Measurements from ENCODE around the gene COX8A. TPM values are rescaled to one million over a fixed set of nuclear protein-coding genes. Genes with fewer than 3 reads are reported as not detected.

The COX8A gene
- total and polyA plus RNA-seq, 2 of the 13 experiments (the other 11 are each of a cell fraction or from before 2014, with no cell fraction given), result 202 to 406 TPM

DNA sequence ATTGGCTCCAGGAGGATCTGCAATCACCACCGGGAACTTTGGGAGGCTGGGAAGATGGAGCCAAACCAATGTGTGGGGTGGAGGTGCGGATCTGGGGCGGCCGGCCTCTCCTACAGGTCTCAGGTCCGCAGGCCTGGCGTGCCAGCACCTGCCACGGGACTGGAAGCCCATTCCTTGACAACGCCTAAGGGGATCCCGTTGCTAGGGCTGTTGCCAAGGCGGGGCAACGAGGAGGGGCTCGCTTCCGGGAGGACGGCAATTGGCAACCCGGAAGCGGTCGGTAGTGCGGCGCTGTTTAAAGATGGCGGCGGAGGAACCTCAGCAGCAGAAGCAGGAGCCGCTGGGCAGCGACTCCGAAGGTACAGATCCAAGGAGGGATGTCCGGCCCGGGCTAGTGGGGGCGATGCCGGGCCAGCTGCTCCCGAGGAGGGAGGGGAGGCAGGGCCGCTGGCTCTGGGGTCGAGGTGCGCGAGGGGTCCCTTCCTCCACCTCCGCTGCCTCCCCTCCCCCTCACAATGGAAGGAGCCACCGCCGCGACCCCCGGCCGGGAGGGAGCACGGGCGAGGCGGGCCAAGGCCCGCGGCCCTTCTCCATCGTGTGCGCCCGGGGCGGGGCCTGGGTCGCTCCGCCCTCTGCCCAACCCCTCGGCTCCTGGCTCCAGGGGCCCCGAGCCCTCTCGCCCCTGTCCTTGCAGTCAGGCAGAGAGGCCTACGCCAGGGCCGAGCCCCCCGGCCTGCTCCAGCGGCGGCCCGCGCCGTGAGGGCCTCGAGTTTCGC is 11.9 kb downstream of the COX8A start, which contains the start of gene OTUB1 (continued):
- TF ChIP-seq, protein P1, sequence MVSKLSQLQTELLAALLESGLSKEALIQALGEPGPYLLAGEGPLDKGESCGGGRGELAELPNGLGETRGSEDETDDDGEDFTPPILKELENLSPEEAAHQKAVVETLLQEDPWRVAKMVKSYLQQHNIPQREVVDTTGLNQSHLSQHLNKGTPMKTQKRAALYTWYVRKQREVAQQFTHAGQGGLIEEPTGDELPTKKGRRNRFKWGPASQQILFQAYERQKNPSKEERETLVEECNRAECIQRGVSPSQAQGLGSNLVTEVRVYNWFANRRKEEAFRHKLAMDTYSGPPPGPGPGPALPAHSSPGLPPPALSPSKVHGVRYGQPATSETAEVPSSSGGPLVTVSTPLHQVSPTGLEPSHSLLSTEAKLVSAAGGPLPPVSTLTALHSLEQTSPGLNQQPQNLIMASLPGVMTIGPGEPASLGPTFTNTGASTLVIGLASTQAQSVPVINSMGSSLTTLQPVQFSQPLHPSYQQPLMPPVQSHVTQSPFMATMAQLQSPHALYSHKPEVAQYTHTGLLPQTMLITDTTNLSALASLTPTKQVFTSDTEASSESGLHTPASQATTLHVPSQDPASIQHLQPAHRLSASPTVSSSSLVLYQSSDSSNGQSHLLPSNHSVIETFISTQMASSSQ (IDR thresholded peaks at IDR 0.05; ENCODE audit: low read depth), result no peak
- TF ChIP-seq, protein P1 (CRISPR knock-in tag; IDR thresholded peaks at IDR 0.05; ENCODE audit: borderline replicate concordance), result peak; percentile 69; the same call in 1 of the 2 replicates
- TF ChIP-seq SNAI1 (CRISPR knock-in tag; IDR thresholded peaks at IDR 0.05; ENCODE audit: borderline replicate concordance) (peak; percentile 95), HMG20B (CRISPR knock-in tag; conservative IDR thresholded peaks at IDR 0.05) (no peak), NR3C1 (CRISPR knock-in tag; IDR thresholded peaks at IDR 0.05) (no peak), SAFB2 (CRISPR knock-in tag; IDR thresholded peaks at IDR 0.05; ENCODE audit: borderline replicate concordance, low read depth) (peak; percentile 87), FLYWCH1 (CRISPR knock-in tag; IDR thresholded peaks at IDR 0.05) (no peak), ZNF251 (CRISPR knock-in tag; IDR thresholded peaks at IDR 0.05) (no peak), TRIM22 (IDR thresholded peaks at IDR 0.05) (no peak), ZNF260 (CRISPR knock-in tag; IDR thresholded peaks at IDR 0.05; ENCODE audit: borderline replicate concordance, low read depth) (no peak), ZNF749 (CRISPR knock-in tag; IDR thresholded peaks at IDR 0.05; ENCODE audit: borderline replicate concordance) (no peak), PAWR (CRISPR knock-in tag; IDR thresholded peaks at IDR 0.05; ENCODE audit: borderline replicate concordance) (no peak), ZBTB43 (CRISPR knock-in tag; conservative IDR thresholded peaks at IDR 0.05) (0 out of 2 replicates have a peak, but pooled peaks have one; percentile 61), ZNF746 (CRISPR knock-in tag; IDR thresholded peaks at IDR 0.05) (no peak), HOXA9 (CRISPR knock-in tag; IDR thresholded peaks at IDR 0.05; ENCODE audit: borderline replicate concordance) (no peak), XRCC5 (optimal IDR thresholded peaks at IDR 0.05; ENCODE audit: low read length) (peak; percentile 18), ATF1 (CRISPR knock-in tag; IDR thresholded peaks at IDR 0.05) (no peak), REL (CRISPR knock-in tag; conservative IDR thresholded peaks at IDR 0.05) (peak; percentile 64; the same call in 1 of the 2 replicates), DNMT1 (CRISPR knock-in tag; IDR thresholded peaks at IDR 0.05) (peak; percentile 91), ZMAT3 (CRISPR knock-in tag; conservative IDR thresholded peaks at IDR 0.05) (0 out of 2 replicates have a peak, but pooled peaks have one; percentile 80)

Measured in HepG2 (cell line).